ENCODE measurements around the gene PEPD. TPM values are rescaled to one million over a fixed set of nuclear protein-coding genes. Genes with fewer than 3 reads are reported as not detected.

PEPD gene
- total RNA-seq, 1 experiment from 2014 or later: 18.3 TPM

- intact Hi-C loops (cut with micrococcal nuclease): no loop called here
- Mint-ChIP-seq H3K4me3 (ENCODE audit: unreplicated experiment) (no peak overlapping the region), H3K27me3 (ENCODE audit: insufficient read depth, unreplicated experiment) (no peaks in the 10 kb centered on the region), H3K9me3 (ENCODE audit: unreplicated experiment) (peaks cover 8% of the 10 kb centered on the region), H3K36me3 (ENCODE audit: insufficient read depth, unreplicated experiment) (no peaks in the 10 kb centered on the region), H3K4me1 (ENCODE audit: insufficient read depth, unreplicated experiment) (no peaks in the 10 kb centered on the region), H3K27ac (ENCODE audit: low read depth, unreplicated experiment) (no peak overlapping the region)
- POLR2A ChIA-PET: no interaction called here
- no peak for DNase-seq (ENCODE audit: unreplicated experiment)
- CTCF ChIA-PET: interaction anchor here (0.5 kb wide), 1 partner anchor 716 kb away, joined by 7 read pairs; no protein-coding TSS in a partner anchor
- BruUV-seq (replicated peaks): no TSS peak
- TF ChIP-seq CTCF (IDR thresholded peaks at IDR 0.05; ENCODE audit: unreplicated experiment): no peak
Observed at GRCh38 chr19:33509774-33510173, 11.8 kb downstream of the PEPD start.

GRCh38 chr19:33508941-33509614 is 12.5 kb downstream of the PEPD start:
- intact Hi-C loops (cut with micrococcal nuclease): no loop called here
- DNase-seq (ENCODE audit: unreplicated experiment): no peak
- peaks cover 8% of the 10 kb centered on the region for H3K9me3 Mint-ChIP-seq (ENCODE audit: unreplicated experiment)
- TF ChIP-seq CTCF (IDR thresholded peaks at IDR 0.05; ENCODE audit: unreplicated experiment): no peak
- CTCF ChIA-PET: no interaction called here
- H3K4me1 Mint-ChIP-seq (ENCODE audit: insufficient read depth, unreplicated experiment): no peaks in the 10 kb centered on the region
- H3K27me3 Mint-ChIP-seq (ENCODE audit: insufficient read depth, unreplicated experiment): no peaks in the 10 kb centered on the region
- H3K36me3 Mint-ChIP-seq (ENCODE audit: insufficient read depth, unreplicated experiment): no peaks in the 10 kb centered on the region
- no peak overlapping the region for H3K27ac Mint-ChIP-seq (ENCODE audit: low read depth, unreplicated experiment)
- no peak overlapping the region for H3K4me3 Mint-ChIP-seq (ENCODE audit: unreplicated experiment)
- POLR2A ChIA-PET: no interaction called here
- BruUV-seq (replicated peaks): no TSS peak

DNA sequence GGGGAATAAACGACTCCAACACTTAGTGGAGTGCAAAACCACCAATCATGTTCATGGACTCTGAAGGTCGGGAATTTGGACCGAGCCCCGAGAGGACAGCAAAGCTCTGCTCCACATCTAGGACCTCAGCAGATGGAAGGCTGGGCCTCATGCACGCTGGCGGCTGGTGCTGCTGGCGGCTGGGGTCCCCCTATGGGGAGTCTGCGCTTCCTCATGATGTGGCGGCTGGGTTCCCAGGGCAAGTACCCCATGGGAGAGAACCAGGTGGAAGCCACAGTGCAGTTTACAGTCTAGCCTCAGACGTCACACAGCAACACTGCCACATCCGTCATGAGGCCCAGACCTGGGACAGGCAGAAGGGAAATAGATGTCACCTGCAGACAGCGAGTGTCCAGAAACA is 13.2 kb downstream of the PEPD start:
- Mint-ChIP-seq H3K9me3 (ENCODE audit: unreplicated experiment) (peaks cover 8% of the 10 kb centered on the region), H3K36me3 (ENCODE audit: insufficient read depth, unreplicated experiment) (no peaks in the 10 kb centered on the region), H3K27ac (ENCODE audit: low read depth, unreplicated experiment) (no peak overlapping the region), H3K4me3 (ENCODE audit: unreplicated experiment) (no peak overlapping the region), H3K4me1 (ENCODE audit: insufficient read depth, unreplicated experiment) (no peaks in the 10 kb centered on the region), H3K27me3 (ENCODE audit: insufficient read depth, unreplicated experiment) (no peaks in the 10 kb centered on the region)
- BruUV-seq (replicated peaks): no TSS peak
- TF ChIP-seq CTCF (IDR thresholded peaks at IDR 0.05; ENCODE audit: unreplicated experiment): no peak
- POLR2A ChIA-PET: no interaction called here
- intact Hi-C loops (cut with micrococcal nuclease): no loop called here
- CTCF ChIA-PET: no interaction called here
- no peak for DNase-seq (ENCODE audit: unreplicated experiment)

- intact Hi-C loops (cut with micrococcal nuclease): no loop called here
- H3K4me1 Mint-ChIP-seq (ENCODE audit: insufficient read depth, unreplicated experiment): no peaks in the 10 kb centered on the region
- no peaks in the 10 kb centered on the region for H3K36me3 Mint-ChIP-seq (ENCODE audit: insufficient read depth, unreplicated experiment)
- H3K9me3 Mint-ChIP-seq (ENCODE audit: unreplicated experiment): peaks cover 8% of the 10 kb centered on the region
- DNase-seq (ENCODE audit: unreplicated experiment): no peak
- H3K27me3 Mint-ChIP-seq (ENCODE audit: insufficient read depth, unreplicated experiment): no peaks in the 10 kb centered on the region
- BruUV-seq (replicated peaks): no TSS peak
- POLR2A ChIA-PET: no interaction called here
- H3K4me3 Mint-ChIP-seq (ENCODE audit: unreplicated experiment): no peak overlapping the region
- TF ChIP-seq CTCF (IDR thresholded peaks at IDR 0.05; ENCODE audit: unreplicated experiment): no peak
- H3K27ac Mint-ChIP-seq (ENCODE audit: low read depth, unreplicated experiment): no peak overlapping the region
- CTCF ChIA-PET: no interaction called here
Observed at GRCh38 chr19:33508009-33508408, 13.6 kb downstream of the PEPD start.

Data from MCF 10A (cell line).